ENCODE results near the gene EMSY.

The EMSY gene

DNA sequence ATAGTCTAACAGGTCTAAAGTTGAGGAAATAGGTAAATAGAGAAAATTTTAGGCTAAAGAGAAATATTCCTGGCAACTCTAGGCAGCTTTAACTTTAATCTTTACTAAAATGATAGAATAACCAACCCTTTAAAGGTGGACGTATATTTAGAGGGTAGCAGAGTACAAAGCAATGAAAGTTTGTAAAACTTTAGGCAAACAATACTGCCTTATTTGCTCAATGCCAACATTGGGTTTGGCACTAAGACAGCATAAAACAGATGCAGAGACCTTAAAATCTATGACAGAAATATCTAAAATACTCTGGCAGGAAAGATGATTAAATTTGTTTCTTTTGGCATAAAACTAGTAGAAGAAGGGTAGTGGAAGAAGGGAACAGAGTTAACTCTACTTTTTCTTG is 70.7 kb downstream of the EMSY start:
- no peak for DNase-seq (ENCODE audit: low spot score)

DNA sequence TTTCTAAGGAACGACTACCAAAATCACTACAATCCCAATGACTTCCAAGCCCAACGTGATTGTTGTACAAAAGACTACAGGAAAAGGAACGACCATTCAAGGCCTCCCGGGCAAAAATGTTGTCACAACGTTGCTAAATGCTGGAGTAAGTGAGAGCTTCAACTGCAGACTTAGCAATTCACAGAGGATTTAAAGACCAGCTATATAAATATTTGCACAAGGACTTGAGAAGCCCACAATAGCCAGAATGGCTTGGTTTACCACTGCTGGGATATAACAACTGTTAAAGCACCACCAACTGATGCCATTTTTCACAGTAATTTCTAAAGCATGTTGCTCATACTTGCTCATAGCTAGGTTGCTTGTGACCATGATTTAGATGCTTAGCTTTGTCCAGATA is 78.3 kb downstream of the EMSY start:
- no peak for DNase-seq (ENCODE audit: low spot score)

DNA sequence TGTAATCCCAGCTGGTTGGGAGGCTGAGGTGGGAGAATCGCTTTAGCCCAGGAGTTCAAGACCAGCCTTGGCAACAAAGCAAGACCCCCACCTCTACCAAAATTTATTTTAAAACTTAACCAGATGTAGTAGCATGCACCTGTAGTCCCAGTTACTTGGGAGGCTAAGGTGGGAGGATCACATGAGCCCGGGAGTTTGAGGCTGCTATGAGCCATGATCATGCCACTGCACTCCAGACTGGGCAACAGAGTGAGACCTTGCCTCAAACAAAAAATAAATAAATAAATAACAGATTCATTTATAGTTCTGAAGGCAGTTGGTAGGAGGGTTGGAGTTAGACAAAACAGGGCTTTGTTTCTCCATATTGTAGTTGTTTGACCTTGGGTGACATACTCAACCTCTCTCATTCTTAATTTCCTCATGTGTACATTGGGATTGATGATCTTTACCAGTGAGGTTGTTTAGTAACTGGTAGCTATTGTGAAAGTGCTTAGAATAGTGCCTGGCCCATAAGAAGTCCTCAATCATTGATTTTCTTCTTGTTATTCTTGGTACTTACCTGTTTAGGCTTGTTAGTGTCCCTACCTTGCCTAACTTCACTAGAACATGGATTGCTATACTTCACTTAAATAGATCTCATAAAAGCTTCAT is 79.1 kb downstream of the EMSY start:
- no peak for DNase-seq (ENCODE audit: low spot score)

DNA sequence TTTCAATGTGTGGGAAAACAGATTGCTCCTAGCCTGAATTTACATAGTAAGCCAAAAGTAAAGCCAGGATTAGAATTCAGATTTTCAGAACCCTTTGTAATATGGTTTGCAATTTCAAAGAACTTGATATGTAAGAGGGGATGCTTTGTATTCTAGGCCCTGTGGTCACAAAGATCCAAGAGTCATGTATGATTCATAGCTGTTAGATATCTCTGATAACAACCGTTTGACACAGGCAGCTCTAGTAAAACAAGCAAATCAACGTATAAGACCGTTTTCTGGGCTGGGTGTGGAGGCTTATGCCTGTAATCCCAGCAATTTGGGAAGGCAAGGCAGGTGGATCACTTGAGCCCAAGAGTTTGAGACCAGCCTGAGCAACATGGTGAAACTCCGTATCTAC is 79.6 kb downstream of the EMSY start:
- no peak for DNase-seq (ENCODE audit: low spot score)

DNA sequence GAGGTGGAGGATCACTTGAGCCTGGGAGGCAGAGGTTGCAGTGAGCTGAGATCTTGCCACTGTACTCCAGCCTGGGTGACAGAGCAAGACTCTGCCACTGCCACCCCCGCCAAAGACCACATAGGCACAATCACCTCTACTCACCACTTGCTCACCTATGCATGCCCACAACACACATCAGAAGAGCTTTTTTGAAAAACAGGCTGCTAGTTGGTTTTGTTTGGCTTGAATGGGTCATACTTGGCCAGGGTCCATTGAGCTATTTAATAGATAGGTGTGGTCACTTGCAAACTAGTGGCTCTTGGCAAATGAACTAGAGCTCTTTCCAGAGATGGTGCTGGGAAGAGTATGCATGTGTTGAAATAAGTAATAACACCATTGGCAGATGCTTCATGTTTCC is 80.1 kb downstream of the EMSY start:
- DNase-seq (ENCODE audit: low spot score) = no peak

DNA sequence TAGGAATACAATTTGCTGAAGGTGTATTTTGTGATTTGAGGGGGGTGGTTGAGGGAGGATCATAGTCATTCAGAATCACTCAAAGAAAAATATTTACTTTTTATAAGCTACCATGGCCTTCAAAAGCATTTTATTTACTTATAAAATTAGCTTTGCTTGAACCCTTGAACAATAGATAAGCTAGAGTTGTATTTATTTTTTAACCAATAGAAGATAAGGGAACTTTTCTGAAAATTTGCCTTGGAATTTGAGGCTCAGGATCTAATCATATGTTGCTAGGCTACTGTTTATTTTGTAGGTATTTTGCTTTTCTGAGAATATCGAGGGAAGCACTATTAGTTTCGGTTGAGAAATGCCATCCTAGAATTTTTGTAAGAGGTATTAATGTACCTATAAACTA is 82.1 kb downstream of the EMSY start:
- no peak for DNase-seq (ENCODE audit: low spot score)

DNA sequence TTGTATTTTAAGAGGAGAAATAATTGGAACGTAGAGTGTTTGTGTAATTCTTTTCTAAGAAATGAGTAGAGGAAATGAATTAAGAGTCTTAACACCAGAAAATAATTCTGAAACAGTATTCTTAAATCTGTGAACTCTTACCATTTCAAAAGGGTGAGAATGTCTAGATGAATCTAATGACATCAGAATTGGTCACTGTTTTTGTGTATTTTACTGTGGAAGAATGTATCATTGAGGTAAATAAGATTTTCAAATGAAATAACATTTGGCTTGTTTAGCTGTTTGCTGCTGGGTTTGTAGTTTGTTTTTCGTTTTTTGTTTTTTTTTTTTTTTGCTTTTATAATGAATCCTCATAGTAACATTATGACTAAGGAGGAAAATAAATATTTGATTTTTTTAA is 97.6 kb downstream of the EMSY start:
- no peak for DNase-seq (ENCODE audit: low spot score)

DNA sequence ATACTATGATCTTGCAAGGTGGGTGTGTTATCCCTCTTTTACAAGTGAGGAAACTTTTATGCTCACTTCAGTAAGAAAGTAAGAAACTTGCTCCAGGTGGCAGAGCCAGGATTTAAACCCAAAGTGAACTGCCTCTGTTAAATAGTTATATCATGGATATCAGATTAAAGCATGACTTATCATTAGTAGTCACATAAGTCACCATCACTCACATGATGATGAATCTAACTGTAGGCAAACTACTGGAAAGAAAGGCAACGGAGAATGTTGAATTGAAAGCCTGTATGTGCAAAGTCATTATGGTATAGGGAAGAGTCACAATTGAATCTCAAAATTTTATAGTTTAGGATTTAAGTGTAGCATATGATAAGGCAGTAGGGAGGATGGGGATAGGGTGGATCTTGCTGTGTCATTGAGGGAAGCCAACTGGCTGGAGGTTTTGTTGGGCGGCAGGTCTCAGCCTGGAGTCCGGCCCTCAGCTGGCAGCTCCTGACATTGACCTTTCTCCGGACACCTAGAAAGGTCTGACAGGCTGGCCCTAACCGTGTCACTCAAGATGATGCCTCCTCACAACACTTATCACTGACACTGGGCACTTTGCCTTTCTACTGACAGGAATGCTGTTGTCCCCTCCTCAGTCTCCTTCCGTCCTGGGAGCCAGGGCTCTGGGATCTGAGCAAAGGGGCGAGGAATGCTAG is 98.3 kb downstream of the EMSY start:
- DNase-seq (ENCODE audit: low spot score) = peak; percentile 83

DNA sequence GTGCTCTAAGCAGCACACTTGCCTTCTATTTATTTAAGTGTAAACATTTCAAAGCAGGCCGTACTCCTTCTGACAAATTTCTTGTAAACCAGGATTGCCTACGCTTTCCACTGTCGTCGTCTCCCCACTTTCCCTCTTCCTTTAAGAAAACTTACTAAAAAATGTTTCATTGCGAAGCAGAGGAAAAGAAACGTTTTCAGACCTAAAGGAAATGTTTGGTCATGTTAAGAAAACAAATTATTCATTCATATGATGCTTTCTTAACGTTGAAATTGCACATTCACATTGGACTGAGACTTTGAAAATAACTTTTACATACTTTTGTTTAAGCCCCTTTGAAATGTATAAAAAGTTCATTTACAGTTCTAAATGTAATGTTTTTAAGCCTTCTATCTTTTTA is 106.0 kb downstream of the EMSY start:
- DNase-seq (ENCODE audit: low spot score) = no peak

DNA sequence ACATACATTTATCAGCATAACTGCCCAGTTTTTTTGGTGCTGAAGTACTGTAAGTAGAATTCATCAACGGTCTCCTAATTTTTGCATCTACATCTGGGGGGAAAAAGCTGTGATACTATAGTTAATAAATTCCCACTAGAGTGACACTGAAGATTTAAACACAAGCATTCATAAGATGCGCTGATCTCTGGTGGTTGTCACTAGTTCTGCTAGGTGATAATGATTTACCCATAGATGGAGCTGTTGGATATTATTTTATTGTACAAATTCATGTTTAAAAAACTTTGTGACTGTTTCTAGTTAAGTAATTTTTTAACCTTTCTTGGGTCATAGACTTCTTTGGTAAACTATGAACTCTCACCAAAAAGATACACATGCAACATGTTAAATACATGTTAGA is 106.6 kb downstream of the EMSY start:
- peak; percentile 11 for DNase-seq (ENCODE audit: low spot score)

DNA sequence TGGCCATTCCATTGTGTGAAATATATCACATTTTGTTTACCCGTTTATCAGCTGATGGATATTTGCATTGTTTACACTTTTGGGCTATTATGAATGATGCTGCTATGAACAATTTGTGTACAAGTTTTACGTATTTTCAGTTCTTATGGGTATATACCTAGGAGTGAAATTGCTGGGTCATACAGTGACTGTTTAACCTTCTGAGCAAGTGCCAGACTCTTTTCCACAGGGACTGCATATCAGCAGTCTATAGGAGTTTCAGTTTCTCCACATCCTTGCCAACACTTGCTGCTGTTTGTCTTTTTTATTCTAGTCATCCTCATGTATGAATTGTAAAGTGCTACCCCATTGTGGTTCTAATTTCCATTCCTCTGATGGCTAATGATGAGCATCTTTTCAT is 108.2 kb downstream of the EMSY start:
- DNase-seq (ENCODE audit: low spot score) = no peak

DNA sequence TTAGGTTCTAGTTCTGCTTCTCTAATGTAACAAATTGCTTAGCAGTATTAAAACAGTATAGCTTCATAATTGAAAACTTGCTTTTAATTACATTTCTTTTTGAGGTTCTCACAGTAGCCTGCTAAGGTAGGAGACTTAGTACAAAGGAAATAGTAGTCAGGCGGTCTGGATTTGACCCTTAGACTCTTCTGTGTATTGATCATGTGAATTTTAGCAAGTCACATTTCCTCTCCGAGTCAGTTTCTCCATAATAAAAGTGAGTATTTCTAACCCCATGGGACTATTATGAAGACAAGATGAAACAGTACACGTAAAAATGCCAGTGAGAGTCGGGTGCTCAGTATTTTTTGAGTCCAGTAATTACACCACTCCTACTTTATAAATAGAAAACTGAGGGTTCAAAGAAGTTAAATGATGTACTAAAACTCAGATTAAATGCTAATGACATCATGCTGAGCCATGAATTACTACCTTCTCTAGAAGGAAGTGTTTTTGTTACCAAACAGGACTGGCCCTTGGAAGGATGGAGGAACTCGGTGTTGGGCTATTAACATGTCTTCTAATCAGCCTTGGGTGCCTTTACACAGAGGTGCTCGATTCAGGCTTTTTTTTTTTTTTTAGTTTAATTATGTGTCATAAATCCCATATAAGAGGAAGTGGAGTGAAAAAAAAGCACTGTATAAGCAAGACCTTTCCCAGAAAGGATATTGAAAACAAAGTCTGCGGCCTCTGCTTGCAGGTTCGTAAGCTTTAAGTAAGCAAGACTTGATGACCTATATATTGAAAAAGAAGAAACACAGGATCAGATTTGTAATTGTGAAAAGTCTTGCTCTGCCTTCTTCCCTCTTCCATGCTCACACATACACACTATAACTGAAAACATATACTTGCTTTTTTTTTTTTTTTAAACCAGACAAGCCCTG is 109.0 kb downstream of the EMSY start:
- DNase-seq (ENCODE audit: low spot score) = no peak

DNA sequence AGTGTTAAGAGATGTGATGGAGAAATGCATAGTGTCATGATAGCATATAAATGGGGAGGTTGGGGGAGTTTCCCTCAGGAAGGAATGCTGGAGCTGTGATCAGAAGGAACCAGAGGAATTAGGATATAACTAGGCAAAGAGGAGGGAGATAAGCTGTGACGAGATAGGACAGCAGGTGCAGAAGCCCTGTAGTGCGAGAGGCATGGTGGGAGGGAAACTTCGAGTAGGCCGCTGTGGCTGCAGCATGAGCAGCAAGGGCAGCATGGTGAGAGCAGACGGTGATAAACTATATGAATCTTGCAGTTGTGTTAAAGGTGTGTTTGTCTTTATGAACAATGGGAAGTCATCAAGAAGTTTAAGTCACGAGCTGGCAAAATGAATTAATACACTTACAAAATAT is 109.9 kb downstream of the EMSY start:
- no peak for DNase-seq (ENCODE audit: low spot score)

DNA sequence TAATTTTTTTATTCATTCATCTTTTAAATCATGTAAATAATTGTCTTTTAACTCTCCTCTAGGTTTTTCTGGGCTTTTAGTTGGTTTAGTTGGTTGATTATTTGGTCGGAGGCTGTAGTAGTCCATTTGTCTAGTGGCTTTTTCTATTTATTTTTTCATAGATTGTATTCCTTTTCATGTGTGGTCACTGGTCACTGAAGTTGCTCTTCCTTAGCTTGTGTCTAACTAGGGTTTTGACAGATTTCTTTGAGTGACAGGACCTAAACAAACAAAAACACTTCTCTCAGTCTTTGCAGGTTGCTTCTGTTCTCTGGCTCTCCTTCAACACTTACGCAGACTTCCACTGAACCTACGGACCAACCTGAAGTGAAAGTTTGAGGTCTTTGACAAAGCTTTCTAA is 112.6 kb downstream of the EMSY start:
- no peak for DNase-seq (ENCODE audit: low spot score)

DNA sequence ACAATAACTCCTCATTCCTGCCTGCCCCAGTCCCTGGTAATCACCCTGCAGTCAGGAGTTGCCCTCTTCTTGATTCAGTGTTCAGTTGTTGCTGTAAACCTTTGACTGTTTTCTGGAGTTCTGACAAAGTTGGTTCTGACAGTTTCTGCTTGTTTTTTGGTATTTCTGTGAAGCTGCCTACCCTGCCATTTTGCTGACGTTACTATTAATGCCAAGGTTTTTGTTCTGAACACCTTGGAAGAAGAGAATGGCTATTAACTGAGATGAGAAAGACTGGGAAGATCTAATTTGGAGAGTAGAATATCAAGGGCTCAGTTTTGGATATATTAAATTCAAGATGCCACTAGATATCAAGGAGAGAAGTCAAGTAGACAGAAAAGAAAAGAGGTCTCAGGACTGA is 113.7 kb downstream of the EMSY start:
- DNase-seq (ENCODE audit: low spot score) = no peak

DNA sequence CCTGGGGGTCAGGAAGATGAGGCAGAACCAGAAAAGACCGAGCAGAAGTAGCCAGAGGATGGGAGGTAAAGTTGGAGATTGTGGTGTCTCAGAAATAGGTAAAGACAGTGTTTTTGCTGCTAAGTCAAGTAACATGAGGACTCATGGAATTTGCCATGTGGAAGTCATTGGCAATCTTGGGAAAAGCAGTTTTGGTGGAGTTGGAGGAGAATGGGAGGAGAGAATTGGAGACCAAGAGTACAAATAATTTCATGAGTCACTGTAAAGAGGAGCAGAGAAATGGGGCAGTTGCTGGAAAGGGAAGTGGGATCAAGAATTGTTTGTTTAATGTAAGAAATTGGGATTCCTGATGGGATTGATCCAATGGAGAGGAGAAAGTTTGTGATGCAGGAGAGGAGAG is 114.1 kb downstream of the EMSY start:
- no peak for DNase-seq (ENCODE audit: low spot score)

DNA sequence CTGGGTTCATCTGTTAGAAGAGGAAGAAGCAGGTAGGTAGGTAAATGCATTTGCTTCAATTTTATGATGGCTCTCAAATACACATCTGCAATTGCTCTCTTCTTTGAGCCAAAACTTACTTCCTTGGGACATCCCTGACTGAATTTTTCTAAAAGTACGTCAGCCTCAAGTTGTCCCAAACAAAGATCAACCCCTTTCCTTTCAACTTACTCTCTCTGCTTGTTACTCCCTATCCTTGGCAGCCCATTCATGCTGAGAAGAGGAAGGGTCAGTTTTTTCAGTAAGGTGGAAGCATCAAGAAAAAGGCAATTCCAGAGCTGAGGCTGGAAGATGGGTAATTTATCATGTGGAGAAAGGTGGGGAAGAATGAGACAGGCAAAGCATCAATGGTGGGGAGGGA is 114.5 kb downstream of the EMSY start:
- DNase-seq (ENCODE audit: low spot score) = no peak

DNA sequence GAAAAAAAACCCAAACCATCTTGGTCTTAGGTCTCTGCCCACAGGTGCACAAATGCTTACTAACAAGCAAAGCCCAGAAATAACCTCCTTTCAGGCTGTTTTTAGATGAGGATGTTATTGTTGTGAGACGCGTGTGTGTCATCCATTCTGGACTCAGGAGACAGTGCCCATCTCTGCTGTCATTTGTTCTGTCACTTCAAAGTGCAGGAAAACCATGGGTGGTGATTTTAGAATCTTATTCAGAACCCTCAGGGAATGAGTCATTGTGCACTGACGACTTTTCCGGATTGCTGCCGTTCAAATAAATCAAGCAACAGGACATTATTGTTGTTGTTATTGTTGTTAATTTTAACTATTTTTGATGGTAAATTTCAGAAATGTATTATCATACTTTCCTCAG is 115.4 kb downstream of the EMSY start:
- peak; percentile 60 for DNase-seq (ENCODE audit: low spot score)

DNA sequence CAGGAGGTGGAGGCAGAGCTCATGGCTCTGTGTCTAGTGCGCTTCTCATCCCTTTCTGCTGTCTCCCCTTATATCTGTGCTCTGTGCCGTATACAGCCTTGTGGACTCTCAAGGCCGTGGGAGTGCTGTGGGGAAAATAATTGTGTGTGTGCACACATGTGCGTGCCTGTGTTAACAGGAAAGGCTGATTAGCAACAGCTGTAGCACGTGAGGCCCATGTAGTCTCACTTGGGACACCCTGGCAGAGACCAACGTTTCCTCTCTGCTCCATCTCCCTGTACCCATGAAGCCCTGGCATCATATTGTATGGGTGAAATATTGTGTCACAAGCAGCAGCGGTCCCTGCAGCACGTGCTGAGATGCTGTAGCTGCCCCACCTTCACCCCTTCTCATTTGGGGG is 116.4 kb downstream of the EMSY start:
- no peak for DNase-seq (ENCODE audit: low spot score)

DNA sequence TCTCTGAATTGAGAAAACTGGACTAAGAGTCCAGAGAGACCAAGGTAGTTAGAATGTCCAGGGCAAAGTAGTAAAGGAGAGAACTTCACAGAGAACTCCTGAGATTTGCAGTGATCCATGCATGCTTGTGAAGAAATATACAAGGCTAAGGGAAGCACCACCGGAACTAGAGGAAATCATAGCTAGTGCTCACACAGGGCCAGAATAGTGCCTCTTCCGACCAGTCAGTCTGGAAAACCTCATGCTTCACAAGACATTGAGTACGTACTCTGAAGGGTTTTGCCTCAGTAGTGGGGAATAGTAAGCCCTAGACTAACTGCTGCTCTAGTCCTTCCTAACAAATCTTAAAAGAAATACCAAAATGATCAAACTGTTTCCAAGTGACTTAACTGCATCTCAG is 117.7 kb downstream of the EMSY start:
- DNase-seq (ENCODE audit: low spot score) = no peak

DNA sequence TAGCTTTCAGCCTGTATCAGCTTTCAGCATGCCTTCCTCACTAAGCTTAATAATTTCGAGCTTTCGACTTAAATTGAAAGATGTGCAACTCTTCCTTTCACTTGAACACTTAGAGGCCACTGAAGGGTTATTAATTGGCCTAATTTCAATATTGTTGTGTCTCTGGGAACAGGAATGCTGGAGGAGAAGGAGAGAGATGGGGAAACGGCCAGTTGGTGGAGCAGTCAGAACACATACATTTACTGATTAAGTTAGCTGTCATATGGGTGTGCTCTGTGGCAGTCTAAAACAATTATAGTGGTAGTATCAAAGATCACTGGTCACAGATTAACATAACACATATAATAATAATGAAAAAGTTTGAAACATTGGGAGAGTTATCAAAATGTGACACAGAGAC is 119.5 kb downstream of the EMSY start:
- DNase-seq (ENCODE audit: low spot score) = no peak

DNA sequence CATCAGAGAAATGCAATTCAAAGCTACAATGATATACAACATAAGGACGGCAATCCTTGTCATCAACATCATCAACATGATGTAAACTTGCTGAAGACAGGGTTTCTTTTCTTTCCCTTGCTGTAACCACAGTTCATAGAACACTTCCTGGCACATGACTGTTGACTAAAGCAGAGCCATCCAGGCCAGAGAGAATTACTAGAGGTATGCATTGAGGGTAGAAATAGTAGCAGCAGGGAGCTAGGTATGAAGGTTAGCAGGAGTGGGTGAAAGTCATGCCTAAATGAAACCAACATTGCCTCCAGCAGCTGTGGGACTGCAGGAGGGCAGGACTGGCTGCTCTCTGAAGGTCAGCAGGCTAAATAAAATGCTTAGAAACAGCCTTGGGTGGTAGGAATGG is 122.0 kb downstream of the EMSY start:
- no peak for DNase-seq (ENCODE audit: low spot score)

DNA sequence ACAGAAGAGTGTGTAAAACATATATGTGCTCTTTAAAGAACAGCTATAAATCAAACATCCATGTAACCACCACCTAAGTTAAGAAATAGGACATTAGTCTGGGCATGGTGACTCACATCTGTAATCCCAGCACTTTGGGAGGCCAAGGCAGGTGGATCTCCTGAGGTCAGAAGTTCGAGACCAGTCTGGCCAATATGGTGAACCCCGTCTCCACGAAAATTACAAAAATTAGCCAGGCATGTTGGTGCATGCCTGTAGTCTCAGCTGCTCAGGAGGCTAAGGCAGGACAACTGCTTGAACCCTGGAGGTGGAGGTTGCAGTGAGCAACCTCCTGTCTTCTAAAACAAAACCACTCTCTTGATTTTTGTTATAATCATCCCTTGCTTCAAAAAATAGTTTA is 122.4 kb downstream of the EMSY start:
- no peak for DNase-seq (ENCODE audit: low spot score)

All from RKO (cell line).